GM19035 (cell line): Measurements from ENCODE around the gene RAPGEF6.
"Not testable (repeated sequence)": the region's sequence is repeated elsewhere in the genome, so short reads cannot be mapped to it uniquely, and the experiment has no call there.

ENCODE experiments used
- ATAC-seq: cut with Tn5 transposase; IDR thresholded peaks from one replicate; pipeline ENCODE4 v1.9.1; 2021; ENCODE audit not compliant: unreplicated experiment

The RAPGEF6 gene

DNA sequence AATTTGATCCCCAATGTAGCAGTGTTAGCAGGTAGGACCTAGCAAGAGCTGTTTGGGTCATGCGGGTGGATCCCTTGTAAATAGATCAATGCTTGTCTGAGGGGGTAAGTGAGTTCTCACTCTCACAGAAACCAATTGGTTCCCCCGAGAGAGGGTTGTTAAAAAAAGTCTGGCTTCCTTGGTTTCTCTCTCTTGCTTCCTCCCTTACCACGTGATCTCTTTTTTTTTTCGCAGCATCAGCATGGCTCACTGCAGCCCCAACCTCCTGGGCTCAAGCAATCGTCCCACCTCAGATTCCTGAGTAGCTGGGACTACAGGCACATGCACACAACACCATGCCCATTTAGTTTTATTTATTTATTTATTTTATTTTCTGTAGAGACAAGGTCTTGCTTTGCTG lies 26.4 kb downstream of the RAPGEF6 start:
- ATAC-seq = no peak

DNA sequence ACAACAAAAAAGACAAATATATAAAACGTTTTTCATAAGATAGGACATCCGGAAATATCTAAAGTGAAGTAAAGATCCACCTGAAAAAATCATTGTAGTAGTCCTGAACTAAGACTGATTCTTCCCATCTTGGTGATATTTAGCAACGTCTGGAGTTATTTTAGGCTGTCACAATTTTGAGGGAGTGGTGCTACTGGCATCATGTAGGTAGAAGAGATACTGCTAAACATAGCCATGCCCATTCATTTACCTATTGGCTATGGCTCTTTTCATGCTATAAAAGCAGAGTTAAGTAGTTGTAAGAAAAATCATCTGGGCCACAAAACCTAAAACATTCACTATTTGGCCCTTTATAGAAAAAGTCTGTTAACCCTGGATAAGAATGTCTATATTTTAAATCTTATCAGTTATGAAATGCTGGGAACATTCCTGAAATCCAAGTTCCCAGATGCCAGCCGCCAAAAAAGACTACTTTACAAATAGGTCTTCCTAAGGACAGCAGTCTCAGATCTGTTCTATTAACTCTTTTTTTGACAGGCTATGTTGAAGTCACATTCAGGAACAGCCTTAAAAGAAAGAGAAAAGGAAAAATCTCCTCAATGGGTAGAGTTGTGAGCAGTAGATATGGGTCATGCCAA lies 27.0 kb downstream of the RAPGEF6 start:
- ATAC-seq = no peak

DNA sequence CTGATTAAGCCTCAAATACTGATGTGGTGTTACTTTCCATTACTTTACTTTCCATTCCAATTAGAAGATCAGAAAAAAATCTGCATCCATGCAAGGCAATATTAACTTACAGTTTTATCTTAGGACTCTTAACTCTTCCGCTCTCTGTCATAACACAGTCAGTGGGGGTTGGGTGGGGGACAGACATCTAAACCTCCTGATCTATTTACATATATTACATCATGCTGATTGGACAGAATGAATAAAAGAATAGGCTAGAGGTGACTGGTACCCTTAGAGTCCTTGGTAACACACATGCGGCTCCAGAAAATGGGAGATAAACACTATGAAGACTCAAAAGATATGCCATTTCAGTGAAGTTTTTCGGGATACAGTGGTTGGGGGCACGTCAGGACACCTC lies 27.6 kb downstream of the RAPGEF6 start:
- no peak for ATAC-seq

DNA sequence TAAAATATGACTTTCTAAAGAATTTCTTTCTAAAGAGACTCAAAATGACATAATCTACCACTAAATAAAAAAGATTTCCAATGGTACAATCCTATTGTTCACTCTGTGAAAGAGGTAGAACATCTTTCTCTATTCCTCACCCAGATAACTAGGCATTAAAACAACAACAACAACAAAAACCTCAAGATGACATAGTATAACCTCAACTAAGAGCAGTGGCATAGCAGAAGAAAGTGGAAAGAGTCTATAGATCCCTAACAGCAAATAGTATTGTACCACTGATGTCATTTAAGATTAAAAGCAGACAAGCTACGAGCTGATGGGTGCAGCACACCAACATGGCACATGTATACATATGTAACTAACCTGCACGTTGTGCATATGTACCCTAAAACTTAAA lies 29.9 kb downstream of the RAPGEF6 start:
- no peak for ATAC-seq

DNA sequence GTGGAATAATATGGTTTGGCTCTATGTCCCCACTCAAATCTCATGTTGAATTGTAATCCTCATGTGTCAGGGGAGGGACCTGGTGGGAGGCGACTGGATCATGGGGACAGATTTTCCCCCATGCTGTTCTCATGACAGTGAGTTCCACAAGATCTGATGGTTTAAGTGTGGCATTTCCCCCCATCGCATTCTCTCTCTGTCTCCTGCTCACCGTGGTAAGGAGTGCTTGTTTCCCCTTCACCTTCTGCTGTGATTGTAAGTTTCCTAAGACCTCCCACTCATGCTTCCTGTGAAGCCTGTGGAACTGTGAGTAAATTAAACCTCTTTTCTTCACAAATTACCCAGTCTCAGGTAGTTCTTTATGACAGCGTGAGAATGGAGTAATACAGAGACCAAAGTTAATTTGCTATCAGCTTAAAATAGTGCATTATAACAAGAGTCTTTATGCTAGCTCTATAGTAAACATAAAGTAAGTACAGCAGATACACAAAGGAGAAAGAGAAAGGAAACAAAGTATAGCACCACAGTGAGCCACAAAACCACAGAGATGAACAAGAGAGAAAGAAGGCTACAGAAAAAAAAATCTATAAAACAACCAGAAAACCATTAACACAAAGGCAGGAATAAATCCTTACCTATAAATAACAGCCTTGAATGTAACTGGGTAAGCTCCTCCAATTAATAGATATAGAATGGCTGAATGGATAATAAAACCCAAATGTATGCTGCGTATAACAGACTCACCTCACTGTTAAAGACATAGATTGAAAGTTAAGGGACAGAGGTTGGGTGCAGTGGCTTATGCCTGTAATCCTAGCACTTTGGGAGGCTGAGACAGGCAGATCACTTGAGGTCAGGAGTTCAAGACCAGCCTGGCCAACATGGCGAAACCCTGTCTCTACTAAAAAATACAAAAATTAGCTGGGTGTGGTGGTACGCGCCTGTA lies 39.7 kb downstream of the RAPGEF6 start:
- peak; percentile 76 for ATAC-seq

GRCh38 chr5:131593921-131594320 lies 41.1 kb downstream of the RAPGEF6 start:
- ATAC-seq = no peak

DNA sequence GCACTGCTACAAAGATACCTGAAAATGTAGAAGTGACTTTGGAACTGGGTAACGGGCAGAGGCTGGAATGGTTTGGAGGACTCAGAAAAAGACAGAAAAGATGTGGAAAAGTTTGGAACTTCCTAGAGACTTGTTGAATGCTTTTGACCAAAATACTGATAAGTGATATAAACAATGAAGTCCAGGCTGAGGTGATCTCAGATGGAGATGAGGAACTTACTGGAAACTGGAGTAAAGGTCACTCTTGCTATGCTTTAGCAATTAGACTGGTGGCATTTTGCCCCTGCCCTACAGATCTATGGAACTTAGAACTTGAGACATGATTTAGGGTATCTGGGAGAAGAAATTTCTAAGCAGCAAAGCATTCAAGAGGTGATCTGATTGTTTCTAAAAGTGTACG lies 41.6 kb downstream of the RAPGEF6 start:
- not testable (repeated sequence) for ATAC-seq

- peak; percentile 65 for ATAC-seq
Measured at GRCh38 chr5:131589510-131590348, 45.3 kb downstream of the RAPGEF6 start.

GRCh38 chr5:131587541-131587940 lies 47.5 kb downstream of the RAPGEF6 start:
- ATAC-seq = no peak

DNA sequence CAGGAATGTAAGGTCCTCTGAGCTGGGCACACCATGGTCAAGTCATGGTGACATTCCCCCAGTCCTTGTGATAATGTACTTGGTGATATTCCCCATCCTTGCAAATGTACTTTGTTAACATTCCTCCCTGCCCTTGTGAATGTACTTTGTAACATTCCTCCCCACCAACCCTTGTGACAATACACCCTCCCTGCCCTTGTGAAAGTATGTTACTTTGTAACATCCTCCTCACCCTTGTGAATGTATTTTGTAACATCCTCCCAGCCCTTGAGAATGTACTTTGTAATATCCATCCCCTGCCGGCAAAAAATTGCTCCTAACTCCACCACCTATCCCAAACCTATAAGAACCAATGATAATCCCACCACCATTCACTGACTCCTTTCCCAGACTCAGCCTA lies 53.3 kb downstream of the RAPGEF6 start:
- no peak for ATAC-seq

DNA sequence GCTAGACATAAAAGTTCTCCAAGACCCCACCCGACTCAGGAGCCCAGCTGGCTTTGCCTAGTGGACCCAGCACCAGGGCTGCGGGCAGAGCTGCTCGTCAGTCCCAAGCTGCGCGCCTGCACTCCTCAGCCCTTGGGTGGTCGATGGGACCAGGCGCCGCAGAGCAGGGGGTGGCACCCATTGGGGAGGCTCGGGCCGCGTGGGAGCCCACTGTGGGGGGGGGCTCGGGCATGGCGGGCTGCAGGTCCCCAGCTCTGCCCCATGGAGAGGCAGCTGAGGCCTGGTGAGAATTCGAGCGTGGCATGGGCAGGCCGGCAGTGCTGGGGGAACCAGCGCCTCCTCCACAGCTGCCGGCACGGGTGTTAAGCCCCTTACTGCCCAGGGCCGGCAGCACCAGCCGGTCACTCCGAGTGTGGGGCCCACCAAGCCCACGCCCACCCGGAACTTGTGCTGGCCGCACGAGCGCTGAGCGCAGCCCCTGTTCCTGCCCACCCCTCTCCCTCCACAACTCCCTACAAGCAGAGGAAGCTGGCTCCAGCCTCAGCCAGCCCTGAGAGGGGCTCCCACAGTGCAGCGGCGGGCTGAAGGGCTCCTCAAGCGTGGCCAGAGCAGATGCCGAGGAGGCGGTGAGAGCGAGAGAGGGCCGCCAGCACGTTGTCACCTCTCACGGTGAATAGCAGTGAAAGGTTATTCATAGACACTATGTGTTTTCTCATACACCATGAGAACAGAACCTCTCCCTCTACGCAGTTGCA lies 54.9 kb downstream of the RAPGEF6 start:
- no peak for ATAC-seq

- ATAC-seq = no peak
Measured at GRCh38 chr5:131575660-131576227, 59.3 kb downstream of the RAPGEF6 start.

DNA sequence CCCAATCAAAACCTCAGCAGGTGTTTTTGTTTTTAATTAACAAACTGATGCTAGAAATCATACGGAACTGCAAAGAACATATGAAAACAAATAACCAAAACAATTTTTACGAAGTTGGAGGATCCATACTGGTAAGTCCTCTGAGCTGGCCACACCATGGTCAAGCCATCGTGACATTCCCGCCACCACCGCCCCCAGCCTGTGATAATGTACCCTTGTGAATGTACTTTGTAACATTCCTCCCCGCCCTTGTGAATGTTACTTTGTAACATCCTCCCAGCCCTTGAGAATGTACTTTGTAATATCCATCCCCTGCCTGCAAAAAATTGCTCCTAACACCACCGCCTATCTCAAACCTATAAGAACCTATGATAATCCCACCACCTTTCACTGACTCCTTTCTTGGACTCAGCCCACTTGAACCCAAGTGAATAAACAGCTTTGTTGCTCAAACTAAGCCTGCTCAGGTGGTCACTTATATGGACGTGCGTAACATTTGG lies 63.3 kb downstream of the RAPGEF6 start:
- ATAC-seq = no peak

GRCh38 chr5:131570757-131571156 lies 64.3 kb downstream of the RAPGEF6 start:
- ATAC-seq = no peak

GRCh38 chr5:131564229-131564652 lies 70.8 kb downstream of the RAPGEF6 start:
- ATAC-seq = no peak

GRCh38 chr5:131563434-131564228 lies 71.4 kb downstream of the RAPGEF6 start:
- ATAC-seq = no peak

GRCh38 chr5:131550606-131551005 lies 84.4 kb downstream of the RAPGEF6 start:
- ATAC-seq = no peak

DNA sequence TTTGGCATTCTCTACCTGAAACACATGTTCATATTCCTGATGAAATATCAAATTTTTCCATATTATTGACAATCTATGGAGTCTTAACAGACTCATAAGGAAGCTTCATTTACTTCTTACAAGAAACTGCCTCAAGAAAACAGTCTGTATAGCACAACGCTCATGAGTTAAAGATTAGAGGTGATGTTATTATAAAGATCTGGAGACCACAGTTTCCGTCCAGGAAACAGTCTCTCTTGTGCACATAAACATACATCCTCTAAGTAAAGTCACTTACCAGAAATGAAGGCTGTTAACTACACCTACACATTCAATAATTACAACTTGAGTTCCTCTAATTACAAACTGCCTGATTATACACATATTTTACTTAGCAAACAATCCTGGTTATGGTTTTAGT lies 86.9 kb downstream of the RAPGEF6 start:
- ATAC-seq = no peak

DNA sequence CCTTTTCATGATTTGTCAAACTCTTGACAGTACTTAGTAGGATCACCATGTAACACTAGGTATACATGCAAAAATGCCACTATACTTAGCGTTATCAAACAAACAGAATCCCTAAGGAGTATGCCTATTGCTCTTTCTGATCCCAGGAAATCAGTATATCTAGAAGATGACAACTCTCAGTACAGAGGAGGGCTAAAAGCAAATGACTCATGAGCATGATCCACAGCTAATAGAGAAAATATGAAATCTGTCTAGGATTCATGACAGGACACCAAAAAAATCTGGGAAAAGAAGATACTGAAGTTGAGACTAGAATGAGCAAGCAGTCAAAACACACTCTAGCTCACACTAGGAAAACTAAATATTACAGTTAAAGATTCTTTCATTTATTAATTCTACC lies 89.2 kb downstream of the RAPGEF6 start:
- ATAC-seq = no peak
